ENCODE measurements around the gene CMTM3.
"Not testable (repeated sequence)": the region's sequence is repeated elsewhere in the genome, so short reads cannot be mapped to it uniquely, and the experiment has no call there.

The CMTM3 gene

DNA sequence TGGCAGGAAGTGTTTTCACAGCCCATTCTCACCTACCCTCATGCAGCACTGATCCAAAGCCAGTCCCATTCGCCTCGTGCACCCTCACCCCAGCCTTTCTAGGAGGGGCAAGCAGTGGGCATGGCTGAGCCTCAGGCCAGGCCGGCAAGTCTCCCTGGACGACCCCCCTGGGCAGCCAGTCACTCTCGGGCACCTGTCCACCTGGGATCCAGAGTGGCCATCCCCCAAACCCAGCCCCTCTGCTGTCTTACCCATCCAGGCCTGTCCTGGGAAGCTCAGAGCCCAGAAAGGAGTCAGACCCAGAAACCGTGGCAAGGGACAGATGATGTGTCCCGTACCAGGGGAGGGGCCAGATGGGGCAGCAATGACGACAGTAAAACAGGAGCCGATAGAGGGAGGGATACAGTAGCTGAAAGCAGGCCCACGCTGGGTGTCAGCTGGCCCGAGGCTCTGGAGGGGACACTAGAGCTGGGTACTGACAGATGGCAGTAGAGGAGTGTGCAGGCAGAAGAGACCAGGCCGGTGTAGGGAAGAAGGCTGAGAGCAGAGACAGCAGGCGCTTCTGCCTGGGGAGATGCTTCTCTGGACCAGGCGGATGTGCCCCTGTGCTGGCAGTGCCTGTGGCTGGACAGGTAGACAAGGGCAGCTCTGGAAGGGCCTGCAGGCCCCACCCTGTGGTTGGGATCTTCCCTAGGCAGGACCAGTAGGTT is 5.8 kb downstream of the CMTM3 start:
- no peak for FAIRE-seq

DNA sequence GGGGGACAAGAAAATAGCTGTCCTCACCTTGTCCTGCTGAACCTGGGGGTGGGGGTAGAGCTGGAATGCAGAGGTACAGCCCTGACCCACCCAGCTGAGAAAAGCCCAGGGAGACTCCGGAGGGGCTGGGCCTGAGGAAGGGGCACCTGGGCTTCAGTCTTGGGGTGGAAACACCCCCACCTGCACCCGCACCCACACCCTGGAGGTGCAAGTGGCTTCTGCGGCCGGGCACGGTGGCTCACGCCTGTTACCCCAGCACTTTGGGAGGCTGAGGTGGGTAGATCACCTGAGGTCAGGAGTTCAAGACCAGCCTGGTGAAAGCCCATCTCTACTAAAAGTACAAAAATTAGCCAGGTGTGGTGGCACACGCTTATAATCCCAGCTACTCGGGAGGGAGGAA is 7.4 kb downstream of the CMTM3 start:
- not testable (repeated sequence) for FAIRE-seq

DNA sequence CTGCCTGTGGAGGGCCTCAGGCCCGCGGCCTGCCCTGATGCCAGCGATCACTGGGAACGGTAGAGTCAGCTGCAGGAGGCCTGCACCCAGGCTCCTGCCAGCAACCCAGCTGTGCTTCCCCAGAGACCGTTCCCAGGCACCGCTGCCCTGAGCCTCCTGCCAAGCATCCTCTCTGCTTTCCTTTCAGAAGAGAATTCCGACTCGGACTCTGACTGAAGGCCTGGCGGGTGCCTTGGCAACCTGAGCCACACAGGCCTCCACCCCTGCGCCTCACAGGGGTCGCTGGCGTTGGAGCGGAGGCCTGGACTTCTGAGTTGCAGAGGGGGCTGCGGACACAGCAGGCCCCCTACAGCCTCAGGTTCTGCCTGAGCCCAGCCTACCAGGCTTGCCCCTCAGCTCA is 7.9 kb downstream of the CMTM3 start:
- no peak for FAIRE-seq

DNA sequence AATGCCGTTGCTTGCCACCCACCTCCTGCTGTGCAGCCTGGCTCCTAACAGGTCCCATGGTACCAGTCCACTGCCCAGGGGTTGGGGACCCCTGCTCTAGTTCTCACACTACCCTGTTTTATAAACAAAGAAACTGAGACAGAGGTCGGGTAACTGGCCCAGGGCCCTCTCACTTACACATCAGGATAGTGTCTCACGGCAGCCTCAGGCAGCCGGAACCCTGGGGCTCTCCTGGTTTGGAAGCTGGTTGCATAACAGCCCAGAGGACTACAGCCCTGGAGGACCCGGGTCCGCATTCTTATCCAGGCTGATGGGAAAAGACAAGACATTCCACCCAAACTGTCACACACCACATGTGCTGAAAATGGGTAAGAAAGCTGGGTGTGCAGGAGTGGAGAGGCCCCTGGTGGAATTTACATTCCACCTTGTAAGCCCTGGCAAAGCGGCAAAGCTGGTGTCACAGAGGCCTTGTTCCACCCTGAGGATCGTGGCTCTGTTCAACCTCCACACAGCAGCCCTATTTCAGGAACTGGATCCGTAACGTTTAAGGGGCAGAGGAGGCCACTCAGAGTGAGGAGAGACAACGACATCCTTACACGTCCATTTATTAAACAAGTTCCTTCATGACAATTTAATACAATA is 9.8 kb downstream of the CMTM3 start:
- no peak for FAIRE-seq

DNA sequence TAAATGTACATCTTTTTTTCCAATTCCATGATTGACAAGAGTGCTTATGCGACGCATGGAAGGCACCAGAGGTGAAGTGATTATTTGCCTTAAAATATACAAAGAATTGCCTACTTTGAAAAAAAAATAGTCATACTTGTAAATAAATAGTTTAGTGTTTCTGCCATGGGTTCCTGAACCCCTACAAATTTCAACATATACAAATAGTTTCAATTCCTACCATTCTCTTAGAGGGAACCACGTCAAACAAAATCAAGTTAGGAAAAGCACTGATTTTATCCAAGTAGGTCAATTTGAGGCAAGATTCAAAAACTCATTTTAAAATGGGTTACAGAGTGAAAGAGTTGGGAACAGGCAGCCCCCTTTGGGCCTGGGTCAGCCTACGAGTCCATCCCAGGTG is 11.7 kb downstream of the CMTM3 start:
- FAIRE-seq = no peak

DNA sequence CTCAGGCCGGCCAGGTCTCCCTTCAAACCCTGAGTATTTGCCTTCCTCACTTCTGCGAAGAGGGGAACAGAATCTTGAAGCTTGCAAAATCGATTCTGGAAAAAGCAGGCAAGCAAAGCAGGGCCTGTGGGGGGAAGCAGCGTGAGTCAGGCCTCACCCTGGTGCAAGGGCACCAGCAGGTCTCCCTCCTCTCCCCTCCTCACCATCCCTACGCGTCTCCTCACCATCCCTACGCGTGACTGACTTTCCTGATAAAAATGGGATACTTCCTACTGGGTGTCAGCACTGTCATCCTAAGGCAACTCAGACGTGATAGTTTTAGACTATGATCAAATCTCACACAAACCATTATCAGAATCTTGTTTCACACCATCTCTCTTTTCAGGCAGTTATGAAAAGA is 12.1 kb downstream of the CMTM3 start:
- FAIRE-seq = no peak

DNA sequence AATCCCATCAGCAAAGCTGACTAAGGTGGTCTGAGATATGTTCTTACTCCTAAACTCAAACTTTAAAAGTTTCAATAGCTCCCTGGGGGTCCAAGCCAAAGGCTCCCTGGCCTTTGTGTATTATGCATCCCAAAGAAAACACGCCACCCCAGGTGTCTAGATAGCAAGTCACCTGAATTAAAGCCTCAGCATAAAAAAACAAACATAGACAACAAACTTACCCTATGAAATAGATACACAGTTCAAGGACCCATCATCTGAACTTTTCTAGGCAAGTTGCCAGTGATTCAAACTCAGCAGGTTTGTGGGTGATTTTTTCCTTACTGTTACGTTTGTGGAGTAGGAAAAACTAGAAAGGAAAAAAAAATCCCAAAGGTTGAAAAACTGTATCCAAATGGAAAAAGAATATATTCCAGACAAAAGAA is 12.5 kb downstream of the CMTM3 start:
- FAIRE-seq = no peak

DNA sequence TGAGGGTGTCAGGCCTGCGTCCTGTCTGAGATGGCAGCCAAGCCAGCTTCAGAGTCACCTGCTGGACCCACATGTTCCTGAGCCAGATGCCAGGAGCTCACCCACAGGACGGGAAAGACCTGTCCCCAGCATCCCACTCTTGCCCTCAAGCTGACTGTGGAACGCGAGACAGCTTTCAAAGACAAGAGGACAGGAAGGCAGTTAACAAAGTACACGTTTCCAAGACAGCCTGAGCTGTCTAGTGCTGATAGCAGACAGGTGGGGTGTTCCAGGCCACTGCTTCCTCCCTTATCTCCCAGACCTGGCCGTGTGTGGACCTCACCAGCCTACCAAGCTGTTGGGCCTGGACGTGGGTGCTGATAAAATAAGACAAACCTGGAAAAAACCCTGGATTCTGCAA is 13.2 kb downstream of the CMTM3 start:
- FAIRE-seq = no peak

DNA sequence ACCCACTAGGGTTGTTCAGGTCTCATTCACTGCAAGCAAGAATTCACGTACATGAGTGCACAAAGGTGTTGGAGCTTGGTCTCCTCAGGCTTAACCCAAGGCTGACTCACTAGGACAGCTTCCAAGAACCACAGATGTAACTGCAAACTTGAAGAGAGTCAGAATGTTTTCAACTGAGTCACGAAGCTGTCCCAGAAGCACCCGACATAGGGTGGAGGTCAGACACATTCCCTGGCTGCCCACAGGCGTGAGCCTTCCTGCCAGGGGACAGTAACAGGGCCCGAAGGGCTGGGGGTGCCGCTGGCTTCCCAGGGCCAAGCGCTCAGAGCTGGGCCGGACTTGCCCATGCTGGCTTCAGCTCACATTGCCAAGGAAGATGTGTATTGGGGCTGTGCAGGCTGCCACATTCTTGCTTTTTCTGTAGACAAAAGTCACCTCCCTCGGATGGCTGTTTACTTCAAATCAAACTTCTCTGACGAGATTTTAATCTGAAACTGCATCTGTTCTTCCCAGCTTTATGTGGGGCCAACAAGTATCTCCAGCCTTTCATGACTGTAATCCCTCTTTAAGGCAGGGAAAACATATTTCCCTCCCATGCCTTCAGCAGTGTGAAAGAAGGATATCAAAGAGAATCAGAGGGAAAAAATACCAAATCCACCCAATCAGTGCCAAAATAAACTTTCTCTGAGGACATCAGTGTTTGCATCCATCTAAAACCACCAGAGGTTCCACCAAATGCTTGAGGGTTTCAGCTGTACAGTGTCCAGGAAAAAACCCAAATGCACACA is 14.3 kb downstream of the CMTM3 start:
- no peak for FAIRE-seq

DNA sequence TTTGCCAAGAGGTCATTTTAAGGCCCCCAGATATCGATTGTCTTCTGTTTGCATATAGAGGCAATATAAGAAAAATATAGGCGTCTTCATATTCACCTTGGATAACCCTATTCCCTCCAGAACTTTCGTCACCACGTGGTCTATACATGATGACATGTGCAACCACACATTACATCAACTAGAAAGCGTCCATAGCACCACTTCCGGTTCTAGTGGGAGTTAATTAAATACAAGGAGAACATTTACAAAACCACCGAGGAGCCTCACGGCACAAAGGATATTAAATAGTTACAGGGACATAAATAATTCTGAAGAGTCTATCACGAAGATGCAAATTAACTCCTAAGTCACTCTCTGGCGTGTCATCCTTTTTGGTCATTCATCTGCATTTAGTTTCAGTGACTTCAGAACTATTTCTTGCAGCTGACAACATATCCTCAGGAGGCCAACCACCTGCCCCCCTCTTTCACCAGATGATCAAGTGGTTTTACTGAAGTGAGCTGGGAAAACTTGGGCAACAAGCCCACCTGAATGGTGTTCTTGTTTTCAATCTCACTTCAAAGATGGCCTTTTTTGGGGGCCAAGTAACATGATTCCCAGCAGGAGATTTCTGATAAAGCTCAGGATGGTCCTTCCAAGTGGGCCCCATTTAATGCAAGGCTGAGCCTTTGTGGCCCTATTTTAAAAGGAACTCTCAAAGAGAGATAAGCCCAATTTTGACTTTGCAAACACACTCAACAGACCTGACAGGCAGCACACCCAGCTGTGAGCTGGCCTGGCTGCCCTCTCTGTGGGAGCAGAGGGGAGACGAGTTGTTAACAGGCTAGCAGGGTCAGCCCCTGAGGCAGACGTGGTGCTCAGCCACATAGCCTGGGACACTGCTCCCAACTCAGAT is 15.3 kb downstream of the CMTM3 start:
- no peak for FAIRE-seq

DNA sequence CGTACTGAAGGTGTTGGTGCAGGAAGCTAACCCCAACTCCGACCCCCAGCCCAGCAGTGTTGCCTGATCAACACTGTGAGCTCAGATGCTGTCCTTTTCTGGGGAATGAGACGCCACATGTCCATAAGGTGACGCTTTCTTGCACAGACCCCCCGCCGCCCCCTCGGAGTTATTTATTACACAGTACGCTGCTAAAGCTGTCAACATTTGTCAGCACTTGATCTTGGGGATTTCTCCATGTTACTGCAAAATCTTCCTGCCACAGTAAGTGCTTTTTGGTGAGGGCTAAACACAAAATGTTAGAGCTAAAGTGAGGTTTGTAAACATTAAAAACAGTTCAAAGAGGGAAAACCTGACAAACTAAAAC is 15.9 kb downstream of the CMTM3 start:
- no peak for FAIRE-seq

DNA sequence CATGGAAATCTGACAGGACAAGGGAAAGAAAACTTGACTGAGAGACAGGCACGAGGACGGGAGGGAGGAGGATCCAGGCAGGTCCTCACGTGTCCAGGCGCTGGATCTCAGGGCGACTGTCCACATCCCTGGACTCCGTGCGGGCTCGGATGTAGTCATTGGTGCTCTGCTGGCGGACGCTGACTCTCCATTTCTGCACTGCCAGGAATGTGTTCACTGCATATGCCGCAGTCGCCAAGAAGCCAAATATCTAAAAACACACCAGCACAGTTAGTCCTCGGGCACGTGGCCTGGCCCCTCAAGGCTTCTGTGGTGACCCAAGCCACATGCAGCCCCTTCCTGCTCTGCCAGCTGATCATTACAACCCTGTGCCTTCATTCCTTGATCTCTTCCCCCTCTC is 17.5 kb downstream of the CMTM3 start:
- FAIRE-seq = no peak

DNA sequence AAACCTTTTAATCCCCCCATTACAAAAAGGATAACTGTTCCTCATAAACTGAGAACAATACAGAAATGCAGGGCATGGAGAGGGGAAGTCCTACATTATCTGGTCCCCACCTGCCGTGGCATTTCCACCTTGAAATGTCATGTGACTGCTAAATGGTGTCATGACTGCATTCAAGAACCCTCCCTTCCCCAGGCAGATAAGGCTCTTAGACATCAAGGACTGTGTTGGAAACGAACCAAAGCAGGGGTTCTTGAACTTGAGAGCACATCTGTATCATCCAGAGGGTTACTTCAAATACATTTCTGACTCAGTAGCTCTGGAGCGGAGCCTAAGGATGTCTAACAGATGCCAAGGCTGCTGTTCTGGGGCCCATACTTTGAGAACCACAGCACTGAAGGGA is 18.4 kb downstream of the CMTM3 start:
- no peak for FAIRE-seq

DNA sequence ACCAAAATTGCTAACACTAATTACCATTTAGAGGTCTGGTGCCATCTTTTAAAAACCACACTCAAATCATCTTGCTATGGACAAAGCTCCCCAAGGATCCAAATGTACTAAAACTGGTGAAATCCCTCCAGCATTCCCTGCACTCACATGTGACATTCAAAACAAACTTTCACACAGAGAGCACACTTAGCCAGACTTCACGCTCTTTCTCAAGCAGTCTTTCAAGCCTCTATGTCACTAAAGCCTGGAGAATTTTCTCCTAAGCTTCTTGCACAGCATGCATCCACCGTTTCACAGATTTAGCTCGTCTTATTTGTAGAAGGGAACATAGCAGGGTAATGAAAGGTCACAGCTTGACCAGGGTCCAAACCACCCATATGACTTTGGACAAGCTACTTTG is 19.3 kb downstream of the CMTM3 start:
- no peak for FAIRE-seq

DNA sequence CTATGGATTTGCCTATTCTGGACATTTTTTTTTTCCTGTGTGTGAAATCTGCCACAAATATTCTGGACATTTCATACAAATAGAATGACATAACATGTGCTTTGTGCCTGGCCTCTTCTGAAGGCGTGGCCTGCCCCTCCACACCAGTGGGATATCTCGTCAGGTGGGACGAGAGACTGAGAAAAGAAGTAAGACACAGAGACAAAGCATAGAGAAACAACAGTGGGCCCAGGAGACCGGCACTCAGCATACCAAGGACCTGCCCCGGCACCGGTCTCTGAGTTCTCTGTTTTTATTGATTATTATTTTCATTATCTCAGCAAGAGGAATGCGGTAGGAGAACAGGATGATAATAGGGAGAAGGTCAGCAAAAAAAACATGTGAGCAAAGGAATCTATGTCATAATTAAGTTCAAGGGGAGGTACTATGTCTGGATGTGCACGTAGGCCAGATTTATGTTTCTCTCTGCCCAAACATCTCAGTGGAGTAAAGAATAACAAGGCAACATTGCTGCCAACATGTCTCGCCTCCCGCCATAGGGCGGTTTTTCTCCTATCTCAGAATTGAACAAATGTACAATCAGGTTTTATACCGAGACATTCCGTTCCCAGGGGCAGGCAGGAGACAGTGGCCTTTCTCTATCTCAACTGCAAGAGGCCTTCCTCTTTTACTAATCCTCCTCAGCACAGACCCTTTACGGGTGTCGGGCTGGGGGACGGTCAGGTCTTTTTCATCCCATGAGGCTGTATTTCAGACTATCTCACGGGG is 23.3 kb downstream of the CMTM3 start:
- not testable (repeated sequence) for FAIRE-seq

DNA sequence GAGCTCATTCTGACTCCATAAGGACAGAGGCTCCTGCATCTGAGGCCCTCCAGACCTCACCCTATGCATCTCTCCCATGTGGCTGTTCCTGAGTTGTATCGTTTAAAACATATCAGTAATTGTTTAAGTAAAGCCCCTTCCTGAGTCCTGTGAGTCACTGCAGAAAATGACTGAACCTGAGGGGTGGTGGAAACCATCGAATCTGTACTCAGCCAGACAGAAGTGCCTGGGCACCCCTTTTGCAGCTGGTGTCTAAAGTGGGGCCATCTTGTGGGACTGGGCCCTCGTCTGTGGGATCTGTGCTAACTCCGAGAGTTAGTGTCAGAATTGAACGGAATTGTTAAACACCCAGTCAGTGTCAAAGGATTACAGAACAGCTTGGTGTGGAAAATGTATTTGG is 25.4 kb downstream of the CMTM3 start:
- no peak for FAIRE-seq

DNA sequence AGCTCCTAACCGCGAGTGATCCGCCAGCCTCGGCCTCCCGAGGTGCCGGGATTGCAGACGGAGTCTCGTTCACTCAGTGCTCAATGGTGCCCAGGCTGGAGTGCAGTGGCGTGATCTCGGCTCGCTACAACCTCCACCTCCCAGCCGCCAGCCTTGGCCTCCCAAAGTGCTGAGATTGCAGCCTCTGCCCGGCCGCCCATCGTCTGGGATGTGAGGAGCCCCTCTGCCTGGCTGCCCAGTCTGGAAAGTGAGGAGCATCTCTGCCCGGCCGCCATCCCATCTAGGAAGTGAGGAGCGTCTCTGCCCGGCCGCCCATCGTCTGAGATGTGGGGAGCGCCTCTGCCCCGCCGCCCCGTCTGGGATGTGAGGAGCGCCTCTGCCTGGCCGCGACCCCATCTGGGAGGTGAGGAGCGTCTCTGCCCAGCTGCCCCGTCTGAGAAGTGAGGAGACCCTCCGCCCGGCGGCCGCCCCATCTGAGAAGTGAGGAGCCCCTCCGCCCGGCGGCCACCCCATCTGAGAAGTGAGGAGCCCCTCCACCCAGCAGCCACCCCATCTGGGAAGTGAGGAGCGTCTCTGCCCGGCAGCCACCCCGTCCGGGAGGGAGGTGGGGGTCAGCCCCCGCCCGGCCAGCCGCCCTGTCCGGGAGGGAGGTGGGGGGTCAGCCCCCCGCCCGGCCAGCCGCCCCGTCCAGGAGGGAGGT is 26.2 kb downstream of the CMTM3 start:
- not testable (repeated sequence) for FAIRE-seq

DNA sequence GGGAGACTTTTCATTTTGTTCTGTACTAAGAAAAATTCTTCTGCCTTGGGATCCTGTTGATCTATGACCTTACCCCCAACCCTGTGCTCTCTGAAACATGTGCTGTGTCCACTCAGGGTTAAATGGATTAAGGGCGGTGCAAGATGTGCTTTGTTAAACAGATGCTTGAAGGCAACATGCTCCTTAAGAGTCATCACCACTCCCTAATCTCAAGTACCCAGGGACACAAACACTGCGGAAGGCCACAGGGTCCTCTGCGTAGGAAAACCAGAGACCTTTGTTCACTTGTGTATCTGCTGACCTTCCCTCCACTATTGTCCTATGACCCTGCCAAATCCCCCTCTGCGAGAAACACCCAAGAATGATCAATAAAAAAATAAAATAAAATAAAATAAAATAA is 27.1 kb downstream of the CMTM3 start:
- not testable (repeated sequence) for FAIRE-seq

DNA sequence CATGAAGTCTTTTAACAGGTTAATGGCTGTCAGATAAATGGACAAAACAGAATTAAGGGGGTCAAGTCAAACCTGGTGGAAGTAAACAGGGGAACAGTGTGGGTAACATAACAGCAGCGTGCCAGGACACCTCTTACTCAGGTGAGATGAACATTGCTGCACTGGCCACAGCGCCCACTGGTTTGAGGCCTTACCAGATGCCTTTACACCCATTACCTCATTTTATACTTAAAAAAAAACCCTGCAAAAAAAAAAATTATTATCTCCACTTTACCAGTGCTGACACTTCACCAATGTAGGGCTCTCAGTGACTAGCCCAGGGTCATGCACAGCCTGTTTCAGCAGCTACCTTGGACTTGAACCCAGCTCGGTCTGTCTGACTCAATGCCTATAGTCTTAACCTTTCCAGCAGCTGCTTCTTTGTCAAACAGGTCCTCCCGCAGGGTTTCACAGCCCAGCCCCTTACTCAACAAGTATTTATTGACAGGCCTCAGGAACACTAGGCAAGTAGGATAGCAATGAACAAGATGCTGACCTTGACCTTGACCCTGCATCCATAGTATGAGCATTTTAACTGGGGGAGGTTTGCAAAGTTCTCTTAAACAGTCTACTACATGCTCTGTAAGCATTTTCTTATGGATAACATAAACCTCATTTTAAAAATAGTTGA is 30.2 kb downstream of the CMTM3 start:
- no peak for FAIRE-seq

DNA sequence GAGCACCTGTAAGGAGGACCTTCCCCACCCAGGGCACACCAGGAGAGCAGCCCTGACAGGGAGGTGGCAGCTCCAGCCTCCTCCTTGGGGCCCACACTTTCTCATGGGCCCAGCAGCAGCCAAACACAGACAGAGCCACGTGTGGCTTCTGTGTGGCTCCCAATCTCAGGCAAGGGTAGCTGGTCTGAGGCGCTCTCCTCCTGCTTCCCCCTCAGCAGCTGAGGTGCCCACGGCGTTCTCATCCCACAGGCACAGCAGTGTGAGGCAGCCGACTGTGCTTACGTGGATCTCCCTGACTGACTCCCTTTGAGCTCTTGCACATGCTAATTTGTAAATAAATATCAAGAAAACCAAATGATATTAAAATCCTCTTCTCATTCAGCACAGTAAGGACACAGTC is 30.9 kb downstream of the CMTM3 start:
- FAIRE-seq = no peak

DNA sequence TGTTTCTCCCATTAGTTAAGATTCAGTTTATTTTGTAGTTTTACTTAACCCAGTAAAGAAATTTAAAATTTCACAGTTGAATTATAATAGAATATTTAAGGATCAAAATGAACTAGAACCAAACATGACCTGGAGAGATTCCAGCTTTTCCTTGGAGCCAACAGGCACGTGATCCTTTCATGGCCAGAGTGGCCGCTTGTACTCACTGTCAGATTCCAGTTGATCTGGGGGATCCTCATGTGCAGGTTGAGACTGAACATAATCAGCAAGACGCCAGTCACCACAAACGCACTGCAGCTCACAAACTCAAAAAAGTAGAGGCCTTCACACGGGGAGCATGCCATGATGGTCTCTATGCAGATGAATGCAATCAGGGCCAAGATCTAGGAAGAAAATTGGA is 31.7 kb downstream of the CMTM3 start:
- FAIRE-seq = no peak
